ENCODE measurements around the gene FAM193A.
"Not testable (repeated sequence)": the region's sequence is repeated elsewhere in the genome, so short reads cannot be mapped to it uniquely, and the experiment has no call there.

FAM193A gene

GRCh38 chr4:2608291-2608690 lies 71.8 kb downstream of the FAM193A start:
- DNase-seq (ENCODE audit: low spot score) = no peak

DNA sequence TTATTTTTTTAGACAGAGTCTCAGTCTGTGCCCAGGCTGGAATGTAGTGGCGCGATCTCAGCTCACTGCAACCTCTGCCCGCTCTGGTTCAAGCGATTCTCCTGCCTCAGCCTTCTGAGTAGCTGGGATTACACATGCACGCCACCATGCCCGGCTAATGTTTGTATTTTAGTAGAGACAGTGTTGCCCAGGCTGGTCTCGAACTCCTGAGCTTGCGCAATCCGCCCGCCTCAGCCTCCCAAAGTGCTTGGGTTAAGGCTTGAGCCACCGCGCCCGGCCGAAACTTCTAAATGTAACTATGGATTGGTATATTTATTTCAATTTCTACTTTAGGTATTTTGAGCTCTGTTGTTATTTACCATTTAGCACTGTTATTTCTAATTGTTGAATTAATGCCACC lies 79.4 kb downstream of the FAM193A start:
- no peak for DNase-seq (ENCODE audit: low spot score)

DNA sequence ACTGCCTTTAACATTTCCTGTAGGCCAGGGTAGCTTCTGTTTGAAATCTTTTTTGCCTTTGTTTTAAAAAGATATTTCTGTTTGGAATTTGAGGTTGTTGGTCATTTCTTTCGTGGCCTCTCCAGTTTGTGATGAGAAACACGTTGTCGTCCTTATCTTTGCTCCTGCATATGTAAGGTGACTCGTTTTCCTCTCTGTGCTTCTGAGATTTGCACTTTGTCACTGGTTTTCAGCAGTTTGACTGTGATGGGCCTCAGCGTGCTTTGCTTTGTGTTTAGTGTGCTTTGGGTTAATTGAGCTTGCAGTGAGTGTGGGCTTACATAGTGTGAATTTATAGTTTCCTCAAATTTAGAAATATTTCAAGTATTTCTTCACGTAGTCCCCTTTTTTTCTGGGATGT lies 81.5 kb downstream of the FAM193A start:
- DNase-seq (ENCODE audit: low spot score) = no peak

DNA sequence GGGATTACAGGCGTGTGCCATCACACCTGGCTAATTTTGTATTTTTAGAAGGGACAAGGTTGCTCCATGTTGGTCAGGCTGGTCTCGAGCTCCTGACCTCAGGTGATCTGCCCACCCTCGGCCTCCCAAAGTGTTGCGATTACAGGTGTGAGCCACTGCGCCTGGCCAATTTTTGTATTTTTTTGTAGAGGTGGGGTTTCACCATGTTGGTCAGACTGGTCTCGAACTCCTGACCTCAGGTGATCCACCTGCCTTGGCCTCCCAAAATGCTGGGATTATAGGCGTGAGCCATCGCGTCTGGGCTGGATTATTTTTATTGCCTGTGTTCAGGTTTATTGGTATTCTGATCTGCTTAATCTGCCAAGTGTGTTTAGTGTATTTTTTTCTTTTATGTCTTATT lies 82.3 kb downstream of the FAM193A start:
- not testable (repeated sequence) for DNase-seq (ENCODE audit: low spot score)

DNA sequence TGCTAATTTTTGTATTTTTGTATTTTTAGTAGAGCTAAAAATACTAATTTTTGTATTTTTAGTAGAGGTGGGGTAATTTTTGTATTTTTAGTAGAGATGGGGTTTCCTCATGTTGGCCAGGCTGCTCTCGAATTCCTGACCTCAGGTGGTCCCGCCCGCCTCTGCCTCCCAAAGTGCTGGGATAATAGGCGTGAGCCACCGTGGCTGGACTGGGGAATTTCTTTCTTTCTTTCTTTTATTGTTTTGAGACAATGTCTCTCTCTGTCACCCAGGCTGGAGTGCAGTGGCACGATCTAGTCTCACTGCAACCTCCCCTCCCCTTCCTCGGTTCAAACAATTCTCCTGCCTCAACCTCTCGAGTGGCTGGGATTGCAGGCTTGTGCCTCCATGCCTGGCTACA lies 83.0 kb downstream of the FAM193A start:
- no peak for DNase-seq (ENCODE audit: low spot score)

DNA sequence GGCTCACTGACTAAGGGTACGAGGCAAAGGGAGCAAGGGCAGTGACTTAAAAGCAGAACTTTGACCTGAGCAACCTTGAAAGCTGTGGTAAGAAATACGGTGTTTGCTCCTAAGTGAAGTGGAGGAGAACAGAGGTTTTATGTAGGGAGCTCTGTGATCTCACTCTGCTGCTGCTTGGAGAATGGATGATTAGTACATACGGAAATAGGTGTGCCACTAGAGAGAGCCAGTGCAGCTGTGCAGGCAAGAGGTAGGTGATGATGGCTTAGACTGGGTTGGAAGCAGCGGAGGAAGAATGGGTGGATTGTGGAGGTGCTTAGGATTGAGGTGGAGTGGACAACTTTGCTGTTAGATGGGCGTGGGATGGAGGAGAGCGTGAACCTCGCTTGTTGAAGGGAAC lies 85.0 kb downstream of the FAM193A start:
- no peak for DNase-seq (ENCODE audit: low spot score)

DNA sequence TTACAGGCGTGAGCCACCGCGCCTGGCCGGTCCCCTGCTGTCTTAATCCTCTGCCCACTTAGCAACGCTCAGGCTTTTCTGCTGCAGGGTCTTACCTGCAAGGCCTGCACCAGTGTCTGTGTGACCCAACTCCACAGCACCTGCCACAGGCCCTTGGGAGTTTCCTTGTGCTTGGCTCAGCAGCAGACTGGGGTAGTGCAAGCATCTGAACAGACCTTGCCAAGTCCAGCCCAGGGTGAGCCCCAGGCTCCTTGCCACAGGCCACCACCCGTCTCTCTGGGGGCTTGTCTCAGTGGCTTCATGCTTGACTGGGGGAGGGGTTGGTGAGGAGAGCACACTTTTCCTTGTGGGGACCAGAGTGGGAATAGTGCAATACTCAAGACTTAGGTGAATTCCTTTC lies 87.0 kb downstream of the FAM193A start:
- no peak for DNase-seq (ENCODE audit: low spot score)

GRCh38 chr4:2624782-2625530 lies 88.5 kb downstream of the FAM193A start:
- DNase-seq (ENCODE audit: low spot score) = no peak

- no peak for DNase-seq (ENCODE audit: low spot score)
Observed at GRCh38 chr4:2626231-2626630, 89.8 kb downstream of the FAM193A start.

DNA sequence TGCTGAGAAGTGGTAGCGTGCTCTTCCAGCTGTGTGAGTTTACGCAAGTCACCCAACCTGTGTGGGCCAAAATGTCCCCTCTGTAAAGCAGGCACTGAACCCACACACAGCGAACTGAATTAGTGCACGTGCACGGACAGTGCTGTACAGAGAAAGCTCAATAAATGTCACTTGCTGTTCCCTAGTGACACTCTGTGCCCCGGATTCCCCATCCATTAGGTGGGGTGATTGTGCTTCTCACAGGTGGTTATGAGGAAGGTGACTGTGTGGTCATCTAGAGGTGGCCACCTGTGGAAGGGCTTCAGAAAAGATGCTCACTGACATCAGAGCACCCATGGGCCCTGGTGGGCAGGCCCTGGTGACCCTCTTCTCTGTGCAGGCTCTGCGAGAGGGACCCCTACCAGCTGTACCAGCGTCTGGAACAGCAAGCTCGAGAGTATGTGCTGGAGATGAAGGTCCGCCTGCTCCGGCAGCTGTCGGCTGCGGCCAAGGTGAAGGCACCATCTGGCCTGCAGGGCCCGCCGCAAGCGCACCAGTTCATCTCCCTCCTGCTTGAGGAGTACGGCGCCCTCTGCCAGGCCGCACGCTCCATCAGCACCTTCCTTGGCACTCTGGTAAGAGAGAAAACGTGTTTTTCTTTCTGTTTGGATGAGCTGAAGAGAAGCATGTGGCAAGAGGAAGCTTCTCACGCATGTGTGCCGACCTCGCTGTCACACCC lies 94.3 kb downstream of the FAM193A start:
- no peak for DNase-seq (ENCODE audit: low spot score)

- DNase-seq (ENCODE audit: low spot score) = no peak
Observed at GRCh38 chr4:2634014-2634413, 97.6 kb downstream of the FAM193A start.

GRCh38 chr4:2636331-2636730 lies 99.9 kb downstream of the FAM193A start:
- DNase-seq (ENCODE audit: low spot score) = no peak

DNA sequence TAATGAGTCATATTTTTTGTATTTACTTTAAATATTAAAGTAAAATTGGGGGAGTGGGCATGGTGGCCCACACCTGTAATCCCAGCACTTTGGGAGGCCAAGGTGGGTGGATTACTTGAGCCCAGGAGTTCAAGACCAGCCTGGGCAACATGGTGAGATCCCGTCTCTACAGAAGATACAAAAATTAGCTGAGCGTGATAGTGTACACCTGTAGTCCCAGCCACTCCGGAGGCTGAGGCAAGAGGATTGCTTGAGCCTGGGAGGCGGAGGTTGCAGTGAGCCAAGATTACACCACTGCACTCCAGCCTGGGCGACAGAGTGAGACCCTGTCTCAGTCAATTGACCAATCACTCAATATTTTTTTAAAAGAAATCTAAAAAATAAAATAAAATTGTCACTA lies 100.5 kb downstream of the FAM193A start:
- DNase-seq (ENCODE audit: low spot score) = not testable (repeated sequence)

DNA sequence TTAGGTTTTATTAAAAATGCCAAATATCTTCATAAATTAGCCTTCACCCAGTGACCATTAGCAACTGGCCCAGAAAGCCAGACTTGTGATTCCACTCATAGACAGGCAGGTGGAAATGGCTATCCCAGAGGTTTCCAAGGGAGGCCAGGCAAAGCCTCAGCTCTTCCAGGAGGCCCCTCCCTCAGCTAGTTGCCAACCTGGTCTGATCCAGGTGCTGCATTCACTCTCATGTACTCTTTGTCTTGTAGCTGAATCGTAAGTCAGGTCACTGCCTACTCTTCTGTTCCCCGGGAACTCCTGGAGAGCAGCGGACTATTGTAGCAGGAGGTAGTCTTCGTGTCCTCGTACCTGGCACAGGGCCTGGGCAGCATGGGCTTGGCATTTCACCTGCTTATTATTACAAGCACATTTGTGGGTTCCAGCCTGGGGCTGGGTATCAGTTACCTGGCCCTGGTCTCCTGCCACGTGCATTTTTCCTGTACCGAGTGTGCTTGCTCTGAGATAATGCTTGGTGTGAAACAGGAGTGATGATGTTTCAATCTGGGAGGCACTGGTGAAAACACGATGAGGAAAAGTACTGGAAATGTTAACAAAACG lies 101.6 kb downstream of the FAM193A start:
- no peak for DNase-seq (ENCODE audit: low spot score)

GRCh38 chr4:2638730-2639129 lies 102.3 kb downstream of the FAM193A start:
- no peak for DNase-seq (ENCODE audit: low spot score)

GRCh38 chr4:2642968-2643367 lies 106.5 kb downstream of the FAM193A start:
- DNase-seq (ENCODE audit: low spot score) = no peak

DNA sequence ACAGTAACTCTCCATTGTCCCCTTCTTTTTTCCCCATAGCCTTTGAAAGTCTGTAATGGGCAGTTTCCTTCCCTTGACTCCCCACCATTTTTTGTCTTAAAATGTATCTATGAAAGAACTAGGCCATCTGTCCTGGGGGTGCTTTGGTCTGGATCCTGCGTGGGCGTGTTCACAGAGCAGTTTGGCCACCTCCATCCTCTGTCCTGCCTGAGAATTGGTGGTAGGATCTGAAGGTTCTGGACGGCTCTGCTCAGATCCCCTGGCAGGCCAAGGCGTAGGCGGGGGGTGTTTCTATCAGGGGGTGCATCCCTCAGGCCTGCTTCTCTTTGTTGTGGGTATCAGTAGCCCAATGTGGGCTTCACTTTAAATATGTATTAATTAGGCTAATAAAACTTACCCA lies 107.1 kb downstream of the FAM193A start:
- DNase-seq (ENCODE audit: low spot score) = no peak

GRCh38 chr4:2646396-2647149 lies 110.1 kb downstream of the FAM193A start:
- no peak for DNase-seq (ENCODE audit: low spot score)

GRCh38 chr4:2647403-2648158 lies 111.1 kb downstream of the FAM193A start:
- no peak for DNase-seq (ENCODE audit: low spot score)

GRCh38 chr4:2648159-2648814 lies 111.8 kb downstream of the FAM193A start:
- DNase-seq (ENCODE audit: low spot score) = no peak

GRCh38 chr4:2649604-2650114 lies 113.2 kb downstream of the FAM193A start:
- DNase-seq (ENCODE audit: low spot score) = no peak
